ENCODE results near the gene ATP6V0D1. TPM values are rescaled to one million over a fixed set of nuclear protein-coding genes. Genes with fewer than 3 reads are reported as not detected.

The ATP6V0D1 gene
- total RNA-seq, 1 experiment from 2014 or later, result 50.5 TPM

- POLR2A ChIA-PET, result interaction anchor here (0.7 to 1.2 kb wide), 3 partner anchors 36 to 1821 kb away, joined by 3 to 4 read pairs (median 3); partner anchors contain the start of gene CTCF
- Mint-ChIP-seq H3K9me3 (ENCODE audit: unreplicated experiment) (no peaks in the 10 kb centered on the region), H3K4me1 (ENCODE audit: insufficient read depth, unreplicated experiment) (peaks cover 19% of the 10 kb centered on the region), H3K27ac (ENCODE audit: low read depth, unreplicated experiment) (no peak overlapping the region), H3K27me3 (ENCODE audit: insufficient read depth, unreplicated experiment) (no peaks in the 10 kb centered on the region), H3K36me3 (ENCODE audit: insufficient read depth, unreplicated experiment) (no peaks in the 10 kb centered on the region), H3K4me3 (ENCODE audit: unreplicated experiment) (no peak overlapping the region)
- CTCF ChIA-PET, result interaction anchor here (0.6 to 1.5 kb wide), 5 partner anchors 9 to 142 kb away, joined by 3 to 7 read pairs (median 3); no protein-coding TSS in a partner anchor
- BruUV-seq (replicated peaks), result no TSS peak
- intact Hi-C loops (cut with micrococcal nuclease), result loop anchor here (10.0 kb wide), 2 partner anchors 279 to 319 kb away; partner anchors contain the start of genes CENPT, NUTF2, RANBP10 and THAP11
- TF ChIP-seq, protein P1, sequence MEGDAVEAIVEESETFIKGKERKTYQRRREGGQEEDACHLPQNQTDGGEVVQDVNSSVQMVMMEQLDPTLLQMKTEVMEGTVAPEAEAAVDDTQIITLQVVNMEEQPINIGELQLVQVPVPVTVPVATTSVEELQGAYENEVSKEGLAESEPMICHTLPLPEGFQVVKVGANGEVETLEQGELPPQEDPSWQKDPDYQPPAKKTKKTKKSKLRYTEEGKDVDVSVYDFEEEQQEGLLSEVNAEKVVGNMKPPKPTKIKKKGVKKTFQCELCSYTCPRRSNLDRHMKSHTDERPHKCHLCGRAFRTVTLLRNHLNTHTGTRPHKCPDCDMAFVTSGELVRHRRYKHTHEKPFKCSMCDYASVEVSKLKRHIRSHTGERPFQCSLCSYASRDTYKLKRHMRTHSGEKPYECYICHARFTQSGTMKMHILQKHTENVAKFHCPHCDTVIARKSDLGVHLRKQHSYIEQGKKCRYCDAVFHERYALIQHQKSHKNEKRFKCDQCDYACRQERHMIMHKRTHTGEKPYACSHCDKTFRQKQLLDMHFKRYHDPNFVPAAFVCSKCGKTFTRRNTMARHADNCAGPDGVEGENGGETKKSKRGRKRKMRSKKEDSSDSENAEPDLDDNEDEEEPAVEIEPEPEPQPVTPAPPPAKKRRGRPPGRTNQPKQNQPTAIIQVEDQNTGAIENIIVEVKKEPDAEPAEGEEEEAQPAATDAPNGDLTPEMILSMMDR (IDR thresholded peaks at IDR 0.05; ENCODE audit: unreplicated experiment), result no peak
- DNase-seq (ENCODE audit: unreplicated experiment), result no peak
Observed at GRCh38 chr16:67525176-67525860, 44.4 kb upstream of the ATP6V0D1 start.

DNA sequence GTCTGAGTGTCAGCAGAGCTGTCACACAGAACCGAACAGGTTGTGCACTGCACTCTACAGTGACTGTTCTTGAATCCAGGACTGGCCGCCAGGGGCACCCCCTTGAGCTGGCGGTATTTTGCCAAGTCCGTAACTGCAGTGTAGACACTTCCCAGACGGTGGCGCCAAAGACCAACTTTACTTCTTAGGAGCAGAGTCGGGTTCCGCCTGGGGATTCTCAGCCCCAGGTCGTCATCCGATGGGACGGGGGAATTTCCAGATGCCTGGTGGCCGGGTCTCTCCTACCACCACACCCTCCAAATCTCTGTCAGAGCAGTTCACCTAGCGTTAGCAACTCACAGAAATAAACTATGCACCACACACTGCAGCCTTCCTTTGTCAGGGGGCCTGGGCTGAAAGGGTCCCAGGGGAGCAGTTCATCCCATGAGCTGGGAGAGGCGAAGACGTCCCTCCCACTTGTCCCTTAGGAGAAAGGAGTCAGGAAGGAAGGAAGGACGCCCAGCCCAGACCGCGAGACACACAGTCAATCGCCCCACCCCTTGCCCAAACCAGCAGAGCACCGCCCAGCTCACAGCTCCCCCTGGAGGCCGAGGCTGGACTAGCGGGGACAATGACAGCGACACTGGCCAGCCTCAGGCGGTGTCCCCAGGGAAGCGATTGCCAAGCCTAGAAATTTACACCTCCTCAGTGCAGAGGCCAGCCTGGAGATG, 40.3 kb upstream of the ATP6V0D1 start:
- Mint-ChIP-seq H3K36me3 (ENCODE audit: insufficient read depth, unreplicated experiment) (no peaks in the 10 kb centered on the region), H3K27ac (ENCODE audit: low read depth, unreplicated experiment) (peak overlapping the region; percentile 98), H3K9me3 (ENCODE audit: unreplicated experiment) (no peaks in the 10 kb centered on the region), H3K4me3 (ENCODE audit: unreplicated experiment) (peak overlapping the region; percentile 86), H3K4me1 (ENCODE audit: insufficient read depth, unreplicated experiment) (peaks cover 18% of the 10 kb centered on the region), H3K27me3 (ENCODE audit: insufficient read depth, unreplicated experiment) (peaks cover 19% of the 10 kb centered on the region)
- CTCF ChIA-PET, result interaction anchor here (0.5 to 4.2 kb wide), 84 partner anchors 9 to 1085 kb away, joined by 3 to 65 read pairs (median 4); partner anchors contain the start of genes ACD, ATP6V0D1, C16orf86 and CARMIL2
- intact Hi-C loops (cut with micrococcal nuclease), result loop anchor here (1.0 to 10.0 kb wide), 7 partner anchors 26 to 407 kb away; partner anchors contain the start of genes ACD, CENPT, CTCF and NUTF2
- TF ChIP-seq, protein P1 (IDR thresholded peaks at IDR 0.05; ENCODE audit: unreplicated experiment), result peak; percentile 94
- no TSS peak for BruUV-seq (replicated peaks)
- DNase-seq (ENCODE audit: unreplicated experiment), result peak; percentile 97
- POLR2A ChIA-PET, result interaction anchor here (0.6 to 3.1 kb wide), 23 partner anchors 9 to 496 kb away, joined by 3 to 16 read pairs (median 4); partner anchors contain the start of genes ACD and ATP6V0D1

DNA sequence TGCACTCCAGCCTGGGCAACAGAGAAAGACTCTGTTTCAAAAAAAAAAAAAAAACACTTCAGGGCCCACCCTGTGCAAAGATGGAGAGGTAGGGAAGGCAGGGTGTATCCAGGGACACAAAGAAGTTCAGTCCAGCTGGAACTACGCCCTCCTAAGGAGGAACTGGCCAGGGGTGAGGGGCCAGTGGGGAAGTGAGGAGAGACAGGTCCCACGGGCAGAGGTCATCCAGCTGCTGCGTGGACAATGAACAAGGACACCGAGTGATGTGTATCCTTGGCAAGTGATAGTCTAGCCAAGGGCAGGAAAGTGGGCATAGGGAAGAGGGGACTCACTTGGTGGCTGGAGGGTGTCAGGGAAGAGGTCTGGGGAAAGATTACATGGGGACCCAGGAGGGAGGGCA, 38.3 kb upstream of the ATP6V0D1 start:
- DNase-seq (ENCODE audit: unreplicated experiment), result no peak
- POLR2A ChIA-PET, result no interaction called here
- Mint-ChIP-seq H3K4me3 (ENCODE audit: unreplicated experiment) (no peak overlapping the region), H3K9me3 (ENCODE audit: unreplicated experiment) (no peaks in the 10 kb centered on the region), H3K4me1 (ENCODE audit: insufficient read depth, unreplicated experiment) (peaks cover 20% of the 10 kb centered on the region), H3K27ac (ENCODE audit: low read depth, unreplicated experiment) (no peak overlapping the region), H3K36me3 (ENCODE audit: insufficient read depth, unreplicated experiment) (no peaks in the 10 kb centered on the region), H3K27me3 (ENCODE audit: insufficient read depth, unreplicated experiment) (peaks cover 19% of the 10 kb centered on the region)
- CTCF ChIA-PET, result interaction anchor here (0.6 to 4.2 kb wide), 6 partner anchors 12 to 405 kb away, joined by 3 to 65 read pairs (median 30); partner anchors contain the start of genes C16orf86 and ENKD1
- TF ChIP-seq, protein P1 (IDR thresholded peaks at IDR 0.05; ENCODE audit: unreplicated experiment), result no peak
- BruUV-seq (replicated peaks), result no TSS peak
- intact Hi-C loops (cut with micrococcal nuclease), result no loop called here

- Mint-ChIP-seq H3K27ac (ENCODE audit: low read depth, unreplicated experiment) (no peak overlapping the region), H3K9me3 (ENCODE audit: unreplicated experiment) (no peaks in the 10 kb centered on the region), H3K4me1 (ENCODE audit: insufficient read depth, unreplicated experiment) (peaks cover 20% of the 10 kb centered on the region), H3K27me3 (ENCODE audit: insufficient read depth, unreplicated experiment) (peaks cover 19% of the 10 kb centered on the region), H3K4me3 (ENCODE audit: unreplicated experiment) (no peak overlapping the region), H3K36me3 (ENCODE audit: insufficient read depth, unreplicated experiment) (no peaks in the 10 kb centered on the region)
- ChIA-PET CTCF (interaction anchor here (0.6 to 4.1 kb wide), 2 partner anchors 13 to 138 kb away, joined by 3 to 56 read pairs; no protein-coding TSS in a partner anchor), POLR2A (no interaction called here)
- intact Hi-C loops (cut with micrococcal nuclease), result no loop called here
- DNase-seq (ENCODE audit: unreplicated experiment), result no peak
- TF ChIP-seq, protein P1 (IDR thresholded peaks at IDR 0.05; ENCODE audit: unreplicated experiment), result no peak
- BruUV-seq (replicated peaks), result no TSS peak
Observed at GRCh38 chr16:67518676-67519075, 37.7 kb upstream of the ATP6V0D1 start.
